Activated naive CD4-positive, alpha-beta T cell treated with anti-CD3 and anti-CD28 coated beads, Interleukin-2, amount 50 U/mL, for 16 hours (primary cell): ENCODE measurements around the gene CCNG1.
A peak's percentile ranks its signal among the peaks of the same experiment; 100 is the strongest.
"Not testable (repeated sequence)": the region's sequence is repeated elsewhere in the genome, so short reads cannot be mapped to it uniquely, and the experiment has no call there.

ENCODE experiments used
- DNase-seq: peaks from one replicate; pipeline ENCODE4 v3.0.0-alpha.2; 2020

CCNG1 gene

GRCh38 chr5:163437309-163438182, at the start of gene CCNG1:
CCNG1 (plus strand) TSS chr5:163437595; CDS start chr5:163439257, 1,662 bp downstream.
- peak; percentile 87 for DNase-seq

GRCh38 chr5:163395792-163396191, 41.6 kb upstream of the CCNG1 start:
- DNase-seq = no peak

- DNase-seq = not testable (repeated sequence)
Observed at GRCh38 chr5:163396818-163397340, 40.5 kb upstream of the CCNG1 start.

- DNase-seq = no peak
Observed at GRCh38 chr5:163397354-163397753, 40.0 kb upstream of the CCNG1 start.

GRCh38 chr5:163399923-163400322, 37.5 kb upstream of the CCNG1 start:
- DNase-seq = no peak

- DNase-seq = no peak
Observed at GRCh38 chr5:163401271-163401670, 36.1 kb upstream of the CCNG1 start.

GRCh38 chr5:163402007-163402406, 35.4 kb upstream of the CCNG1 start:
- no peak for DNase-seq

- DNase-seq = no peak
Observed at GRCh38 chr5:163404364-163405173, 32.8 kb upstream of the CCNG1 start.

- DNase-seq = no peak
Observed at GRCh38 chr5:163407034-163407655, 30.2 kb upstream of the CCNG1 start.

GRCh38 chr5:163408311-163408923, 29.0 kb upstream of the CCNG1 start:
- peak; percentile 54 for DNase-seq

- no peak for DNase-seq
Observed at GRCh38 chr5:163409384-163409783, 28.0 kb upstream of the CCNG1 start.

GRCh38 chr5:163410505-163410904, 26.9 kb upstream of the CCNG1 start:
- DNase-seq = no peak

GRCh38 chr5:163415673-163416072, 21.7 kb upstream of the CCNG1 start:
- not testable (repeated sequence) for DNase-seq

GRCh38 chr5:163424836-163425235, 12.6 kb upstream of the CCNG1 start:
- no peak for DNase-seq

GRCh38 chr5:163426128-163426527, 11.3 kb upstream of the CCNG1 start:
- DNase-seq = not testable (repeated sequence)

- no peak for DNase-seq
Observed at GRCh38 chr5:163432544-163432943, 4.9 kb upstream of the CCNG1 start.

GRCh38 chr5:163433271-163433670, 4.1 kb upstream of the CCNG1 start:
- DNase-seq = no peak

GRCh38 chr5:163434401-163434866, 3.0 kb upstream of the CCNG1 start:
- no peak for DNase-seq

GRCh38 chr5:163436515-163436914, 880 bp upstream of the CCNG1 start:
- no peak for DNase-seq

GRCh38 chr5:163437011-163437308, 435 bp upstream of the CCNG1 start:
- no peak for DNase-seq

- DNase-seq = no peak
Observed at GRCh38 chr5:163439092-163439425, 1.7 kb downstream of the CCNG1 start.

- no peak for DNase-seq
Observed at GRCh38 chr5:163440954-163441353, 3.6 kb downstream of the CCNG1 start.

GRCh38 chr5:163444526-163444925, 7.1 kb downstream of the CCNG1 start:
- no peak for DNase-seq
